ENCODE measurements around the gene LLGL2.

LLGL2 gene

GRCh38 chr17:75540923-75541503, 15.5 kb downstream of the LLGL2 start:
- DNase-seq (ENCODE audit: low read depth, low spot score) = no peak
- H3K4me3 ChIP-seq (ENCODE audit: low read length) = no peak overlapping the region

GRCh38 chr17:75542229-75542628, 16.7 kb downstream of the LLGL2 start:
- no peak overlapping the region for H3K4me3 ChIP-seq (ENCODE audit: low read length)

GRCh38 chr17:75542728-75543336, 17.3 kb downstream of the LLGL2 start:
- H3K4me3 ChIP-seq (ENCODE audit: low read length) = no peak overlapping the region
- no peak for DNase-seq (ENCODE audit: low read depth, low spot score)

More at GRCh38 chr17:75542229-75542628, 16.7 kb downstream of the LLGL2 start:
- DNase-seq (ENCODE audit: low read depth, low spot score) = no peak

GRCh38 chr17:75544250-75544649, 18.8 kb downstream of the LLGL2 start:
- no peak for DNase-seq (ENCODE audit: low read depth, low spot score)

GRCh38 chr17:75546181-75546580, 20.7 kb downstream of the LLGL2 start:
- DNase-seq (ENCODE audit: low read depth, low spot score) = no peak
- no peak overlapping the region for H3K4me3 ChIP-seq (ENCODE audit: low read length)

More at GRCh38 chr17:75544250-75544649, 18.8 kb downstream of the LLGL2 start:
- H3K4me3 ChIP-seq (ENCODE audit: low read length) = no peak overlapping the region

- H3K4me3 ChIP-seq (ENCODE audit: low read length) = no peak overlapping the region
- DNase-seq (ENCODE audit: low read depth, low spot score) = no peak
Measured at GRCh38 chr17:75547091-75547490, 21.6 kb downstream of the LLGL2 start.

GRCh38 chr17:75548813-75549212, 23.3 kb downstream of the LLGL2 start:
- DNase-seq (ENCODE audit: low read depth, low spot score) = no peak

GRCh38 chr17:75549246-75550138, 24.0 kb downstream of the LLGL2 start:
- DNase-seq (ENCODE audit: low read depth, low spot score) = no peak
- no peak overlapping the region for H3K4me3 ChIP-seq (ENCODE audit: low read length)

More at GRCh38 chr17:75548813-75549212, 23.3 kb downstream of the LLGL2 start:
- no peak overlapping the region for H3K4me3 ChIP-seq (ENCODE audit: low read length)

- no peak for DNase-seq (ENCODE audit: low read depth, low spot score)
- no peak overlapping the region for H3K4me3 ChIP-seq (ENCODE audit: low read length)
Measured at GRCh38 chr17:75550139-75550465, 24.6 kb downstream of the LLGL2 start.

GRCh38 chr17:75551266-75551665, 25.8 kb downstream of the LLGL2 start:
- H3K4me3 ChIP-seq (ENCODE audit: low read length) = no peak overlapping the region
- DNase-seq (ENCODE audit: low read depth, low spot score) = no peak

- no peak for DNase-seq (ENCODE audit: low read depth, low spot score)
- H3K4me3 ChIP-seq (ENCODE audit: low read length) = no peak overlapping the region
Measured at GRCh38 chr17:75552425-75553294, 27.2 kb downstream of the LLGL2 start.

GRCh38 chr17:75553295-75554110, 28.0 kb downstream of the LLGL2 start:
- no peak overlapping the region for H3K4me3 ChIP-seq (ENCODE audit: low read length)
- no peak for DNase-seq (ENCODE audit: low read depth, low spot score)

GRCh38 chr17:75555679-75556153, 30.2 kb downstream of the LLGL2 start:
- H3K4me3 ChIP-seq (ENCODE audit: low read length) = no peak overlapping the region
- no peak for DNase-seq (ENCODE audit: low read depth, low spot score)

GRCh38 chr17:75557075-75557851, 31.8 kb downstream of the LLGL2 start:
- no peak for DNase-seq (ENCODE audit: low read depth, low spot score)
- H3K4me3 ChIP-seq (ENCODE audit: low read length) = no peak overlapping the region

- DNase-seq (ENCODE audit: low read depth, low spot score) = no peak
- no peak overlapping the region for H3K4me3 ChIP-seq (ENCODE audit: low read length)
Measured at GRCh38 chr17:75557852-75558665, 32.6 kb downstream of the LLGL2 start.

- no peak overlapping the region for H3K4me3 ChIP-seq (ENCODE audit: low read length)
- no peak for DNase-seq (ENCODE audit: low read depth, low spot score)
Measured at GRCh38 chr17:75558666-75559530, 33.4 kb downstream of the LLGL2 start.

Data from Jurkat, Clone E6-1 (cell line).